Measurements from ENCODE around the gene CEACAM7.

GRCh38 chr19:41682437-41682836 lies 5.6 kb downstream of the CEACAM7 start:
- TF ChIP-seq REST (tag by site-specific recombination; IDR thresholded peaks at IDR 0.05) (no peak), CTCF (tag by site-specific recombination; IDR thresholded peaks at IDR 0.05) (no peak), ZNF133 (tag by site-specific recombination; IDR thresholded peaks at IDR 0.05) (no peak), TRIM28 (IDR thresholded peaks at IDR 0.05; ENCODE audit: borderline replicate concordance, low read length) (no peak), ZBTB26 (tag by site-specific recombination; optimal IDR thresholded peaks at IDR 0.05) (no peak), ATF2 (tag by site-specific recombination; IDR thresholded peaks at IDR 0.05; ENCODE audit: low read depth) (no peak), ZNF140 (tag by site-specific recombination; IDR thresholded peaks at IDR 0.05) (no peak), SP2 (tag by site-specific recombination; IDR thresholded peaks at IDR 0.05) (no peak)
